ENCODE measurements around the gene AMPD1. TPM values are rescaled to one million over a fixed set of nuclear protein-coding genes. Genes with fewer than 3 reads are reported as not detected.

AMPD1 gene
- polyA plus RNA-seq, 1 experiment, result not detected

DNA sequence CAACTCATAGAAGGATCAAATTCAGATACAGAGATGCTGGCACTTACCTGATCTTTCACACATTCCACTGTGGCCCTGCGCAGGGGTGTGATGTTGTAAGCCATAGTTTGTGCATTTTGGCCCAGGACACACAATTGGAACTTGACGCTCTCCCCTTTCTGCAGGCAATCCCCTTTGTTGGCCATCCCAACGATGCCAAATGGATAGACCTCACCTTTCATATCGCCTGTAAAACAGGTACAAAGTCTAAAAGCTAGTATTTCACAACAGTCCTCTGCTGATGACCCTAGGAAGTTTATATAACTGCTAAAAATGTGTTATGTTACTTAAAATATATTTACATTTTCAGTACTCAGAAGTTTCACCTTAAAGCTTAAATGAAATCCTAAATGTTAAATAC, 25.1 kb upstream of the AMPD1 start:
- POLR2A ChIA-PET, result no interaction called here
- H3K27me3 ChIP-seq (ENCODE audit: control insufficient read depth, insufficient read depth, low read length), result no peaks in the 10 kb centered on the region
- H3K27ac ChIP-seq (ENCODE audit: low read depth, low read length), result no peak overlapping the region
- H3K9me3 ChIP-seq (ENCODE audit: control insufficient read depth, insufficient read depth, low read length), result no peaks in the 10 kb centered on the region
- CTCF ChIA-PET, result no interaction called here
- H3K4me3 ChIP-seq (ENCODE audit: low read depth, low read length), result no peak overlapping the region
- TF ChIP-seq, protein P1, sequence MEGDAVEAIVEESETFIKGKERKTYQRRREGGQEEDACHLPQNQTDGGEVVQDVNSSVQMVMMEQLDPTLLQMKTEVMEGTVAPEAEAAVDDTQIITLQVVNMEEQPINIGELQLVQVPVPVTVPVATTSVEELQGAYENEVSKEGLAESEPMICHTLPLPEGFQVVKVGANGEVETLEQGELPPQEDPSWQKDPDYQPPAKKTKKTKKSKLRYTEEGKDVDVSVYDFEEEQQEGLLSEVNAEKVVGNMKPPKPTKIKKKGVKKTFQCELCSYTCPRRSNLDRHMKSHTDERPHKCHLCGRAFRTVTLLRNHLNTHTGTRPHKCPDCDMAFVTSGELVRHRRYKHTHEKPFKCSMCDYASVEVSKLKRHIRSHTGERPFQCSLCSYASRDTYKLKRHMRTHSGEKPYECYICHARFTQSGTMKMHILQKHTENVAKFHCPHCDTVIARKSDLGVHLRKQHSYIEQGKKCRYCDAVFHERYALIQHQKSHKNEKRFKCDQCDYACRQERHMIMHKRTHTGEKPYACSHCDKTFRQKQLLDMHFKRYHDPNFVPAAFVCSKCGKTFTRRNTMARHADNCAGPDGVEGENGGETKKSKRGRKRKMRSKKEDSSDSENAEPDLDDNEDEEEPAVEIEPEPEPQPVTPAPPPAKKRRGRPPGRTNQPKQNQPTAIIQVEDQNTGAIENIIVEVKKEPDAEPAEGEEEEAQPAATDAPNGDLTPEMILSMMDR (IDR thresholded peaks at IDR 0.05; ENCODE audit: low read depth, low read length), result no peak
- DNase-seq (ENCODE audit: low read depth, low spot score), result no peak

DNA sequence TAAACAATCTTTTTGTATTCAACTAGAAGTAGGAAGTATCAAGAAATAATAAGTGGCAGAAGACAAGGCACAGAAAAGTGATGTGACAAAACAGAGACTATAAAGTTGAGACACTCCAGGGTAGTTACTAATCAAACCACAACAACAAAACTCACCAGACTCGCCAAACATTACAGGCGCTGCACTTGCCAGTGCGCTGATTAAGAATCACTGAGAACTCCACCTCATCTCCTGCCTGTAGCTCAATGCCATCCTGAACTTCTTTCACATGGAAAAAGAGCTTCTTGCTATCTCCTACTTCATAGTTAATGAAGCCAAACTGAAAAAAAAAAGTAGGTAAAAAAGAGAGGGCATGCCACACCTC, 24.1 kb upstream of the AMPD1 start:
- no peak for DNase-seq (ENCODE audit: low read depth, low spot score)
- Histone ChIP-seq H3K27ac (ENCODE audit: low read depth, low read length) (no peak overlapping the region), H3K9me3 (ENCODE audit: control insufficient read depth, insufficient read depth, low read length) (no peaks in the 10 kb centered on the region), H3K4me3 (ENCODE audit: low read depth, low read length) (no peak overlapping the region), H3K27me3 (ENCODE audit: control insufficient read depth, insufficient read depth, low read length) (no peaks in the 10 kb centered on the region)
- ChIA-PET CTCF (no interaction called here), POLR2A (no interaction called here)
- TF ChIP-seq, protein P1 (IDR thresholded peaks at IDR 0.05; ENCODE audit: low read depth, low read length), result no peak

DNA sequence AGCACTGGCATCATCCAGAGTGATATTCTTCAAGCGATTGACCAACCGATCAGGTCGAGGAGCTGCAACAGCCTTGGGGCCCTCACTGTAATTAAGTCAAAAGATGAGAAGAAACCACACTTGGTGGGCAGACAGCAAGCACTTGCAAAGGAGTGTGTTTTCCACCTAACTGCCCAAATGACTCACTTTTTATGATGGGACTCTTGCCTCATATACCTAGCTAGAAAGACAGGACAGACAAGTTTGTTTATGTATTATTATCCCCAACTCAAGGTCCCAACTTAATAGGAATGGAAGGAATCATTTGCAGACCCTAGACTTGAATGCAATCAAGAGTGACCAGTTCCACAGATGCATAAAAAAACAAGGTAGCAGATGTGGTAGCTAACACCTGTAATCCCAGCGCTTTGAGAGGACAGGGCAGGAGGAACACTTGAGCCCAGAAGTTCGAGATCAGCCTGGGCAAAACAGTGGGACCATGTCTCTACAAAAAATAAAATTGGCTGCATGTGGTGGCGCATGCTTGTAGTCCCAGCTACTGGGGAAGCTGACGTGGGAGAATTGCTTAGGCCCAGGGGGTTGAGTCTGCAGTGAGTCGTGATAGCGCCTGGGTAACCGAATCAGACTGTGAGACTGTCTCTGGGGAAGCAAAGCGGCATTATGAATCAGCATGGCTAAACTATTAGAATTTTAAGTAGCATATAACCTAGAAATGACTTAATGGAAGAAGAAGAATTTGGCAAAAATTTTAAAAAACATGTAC, 23.5 kb upstream of the AMPD1 start:
- Histone ChIP-seq H3K4me3 (ENCODE audit: low read depth, low read length) (no peak overlapping the region), H3K9me3 (ENCODE audit: control insufficient read depth, insufficient read depth, low read length) (no peaks in the 10 kb centered on the region), H3K27me3 (ENCODE audit: control insufficient read depth, insufficient read depth, low read length) (no peaks in the 10 kb centered on the region), H3K27ac (ENCODE audit: low read depth, low read length) (no peak overlapping the region)
- TF ChIP-seq, protein P1 (IDR thresholded peaks at IDR 0.05; ENCODE audit: low read depth, low read length), result no peak
- ChIA-PET CTCF (no interaction called here), POLR2A (interaction anchor here (1.2 kb wide), 1 partner anchor 20 kb away, joined by 3 read pairs; no protein-coding TSS in a partner anchor)
- no peak for DNase-seq (ENCODE audit: low read depth, low spot score)

DNA sequence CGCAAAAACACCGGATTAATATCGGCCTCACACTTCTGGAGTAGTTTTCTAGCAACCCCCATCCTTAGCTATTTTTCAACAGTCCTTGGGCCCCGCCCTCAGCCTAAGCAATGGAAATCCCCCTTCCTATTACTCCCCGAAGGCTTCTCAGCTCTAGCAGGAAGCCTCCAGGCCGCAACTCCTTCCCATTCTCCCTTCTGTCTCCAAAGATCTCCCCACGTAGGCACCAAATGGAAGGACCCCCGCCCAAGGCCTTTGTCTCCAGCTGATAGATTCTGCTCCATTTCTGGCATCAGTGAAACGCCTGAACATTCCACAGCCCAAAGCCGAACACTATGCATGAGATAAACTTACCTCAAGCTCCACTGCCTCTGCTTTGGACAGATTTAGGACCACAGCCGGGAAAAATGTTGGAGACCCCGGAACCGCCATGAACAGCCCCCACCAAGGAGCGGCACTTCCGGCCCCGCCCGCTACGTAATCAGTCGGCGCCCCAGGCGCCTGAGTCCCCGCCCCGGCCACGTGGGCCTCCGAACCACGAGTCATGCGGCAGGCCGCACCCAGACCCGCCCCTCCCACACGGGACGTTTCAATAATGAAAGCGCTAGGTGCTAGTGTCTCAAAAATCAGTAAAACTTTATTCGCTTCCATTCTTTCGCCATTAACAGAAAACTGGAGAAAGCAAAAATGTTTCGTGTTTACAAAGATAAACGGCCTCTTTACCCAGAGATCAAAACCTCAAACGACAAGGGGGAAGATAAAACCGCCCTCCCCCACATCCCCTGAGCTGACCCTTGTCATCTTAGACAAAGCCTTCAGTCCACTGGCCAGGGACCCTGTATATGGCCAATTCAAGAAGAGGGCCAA, 21.2 kb upstream of the AMPD1 start, which contains the start of gene NRAS:
NRAS (minus strand) TSS at position 468 of the 867 bp plus-strand sequence. CDS start 611 bp downstream, outside the sequence.
- ChIA-PET CTCF (interaction anchor here (1.3 to 2.0 kb wide), 2 partner anchors 337 to 370 kb away, joined by 3 to 6 read pairs; no protein-coding TSS in a partner anchor), POLR2A (interaction anchor here (0.5 to 1.5 kb wide), 3 partner anchors 22 to 824 kb away, joined by 3 to 5 read pairs (median 3); partner anchors contain the start of gene CSDE1)
- Histone ChIP-seq H3K27ac (ENCODE audit: low read depth, low read length) (peak within 1 kb of the TSS; percentile 95), H3K9me3 (ENCODE audit: control insufficient read depth, insufficient read depth, low read length) (no peaks in the 10 kb centered on the region), H3K27me3 (ENCODE audit: control insufficient read depth, insufficient read depth, low read length) (no peaks in the 10 kb centered on the region), H3K4me3 (ENCODE audit: low read depth, low read length) (peak within 1 kb of the TSS; percentile 92)
- peak; percentile 69 for DNase-seq (ENCODE audit: low read depth, low spot score)
- TF ChIP-seq, protein P1 (IDR thresholded peaks at IDR 0.05; ENCODE audit: low read depth, low read length), result no peak

Measured in AG04450 (cell line).